Esophagus squamous epithelium (tissue), 4 donors: Measurements from ENCODE around the gene ZNF862.

Source experiments
- POLR2A ChIP-seq, 4 donors: fragments of 450-650 bp; IDR thresholded peaks; one replicate each; pipeline ENCODE4 v1.6.1; 2017; ENCODE audit warnings: antibody characterized with exemption in 4 of 4, mild to moderate bottlenecking in 4 of 4, moderate library complexity in 3 of 4
- TF ChIP-seq, protein P1 (sequence below), 6 experiments: fragments of 450-650 bp in 4 of 6; fragments of 200-600 bp in 2 of 6; sonication (generic) in 2 of 6; IDR thresholded peaks; one replicate each; pipeline ENCODE4 v1.5.1; 2016 to 2019; ENCODE audit warnings: antibody characterized with exemption in 6 of 6, mild to moderate bottlenecking in 4 of 6, moderate library complexity in 4 of 6

DNA sequence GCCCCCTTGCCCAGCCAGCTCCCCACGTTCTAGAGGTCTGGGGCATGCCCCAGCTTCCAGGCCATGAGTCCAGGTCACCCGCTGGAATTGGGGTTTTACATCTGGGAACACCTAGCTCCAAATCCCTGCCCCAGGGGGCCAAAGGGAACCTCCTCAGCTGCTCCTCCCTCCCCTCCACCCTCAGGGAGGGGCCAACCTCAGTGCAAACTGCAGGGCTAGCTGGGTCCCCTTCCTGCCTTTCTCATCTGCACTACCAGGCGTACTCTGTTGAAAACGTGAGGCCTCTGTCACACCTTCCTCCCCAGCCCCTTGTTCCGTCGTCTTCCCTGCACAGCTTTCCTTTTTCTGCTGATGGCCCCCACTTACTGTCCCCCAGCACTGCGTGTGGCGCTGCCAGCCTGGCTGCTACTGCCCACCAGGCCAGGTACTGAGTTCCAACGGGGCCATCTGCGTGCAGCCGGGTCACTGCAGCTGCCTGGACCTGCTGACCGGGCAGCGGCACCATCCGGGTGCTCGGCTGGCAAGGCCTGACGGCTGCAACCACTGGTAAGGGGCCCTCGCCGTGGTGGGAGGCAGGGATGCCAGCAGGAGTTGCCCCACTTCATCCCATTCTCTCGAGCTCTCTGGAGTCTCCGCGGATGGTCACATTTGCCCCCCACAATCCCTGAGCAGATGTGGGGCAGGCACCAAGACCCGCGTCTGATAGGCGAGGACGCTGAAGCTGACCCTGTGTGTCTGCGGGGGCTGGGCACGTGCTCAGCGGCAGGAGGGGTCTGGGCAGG is 24.7 kb upstream of the ZNF862 start:
- no peak for TF ChIP-seq POLR2A (IDR thresholded peaks at IDR 0.05)
- TF ChIP-seq, protein P1, sequence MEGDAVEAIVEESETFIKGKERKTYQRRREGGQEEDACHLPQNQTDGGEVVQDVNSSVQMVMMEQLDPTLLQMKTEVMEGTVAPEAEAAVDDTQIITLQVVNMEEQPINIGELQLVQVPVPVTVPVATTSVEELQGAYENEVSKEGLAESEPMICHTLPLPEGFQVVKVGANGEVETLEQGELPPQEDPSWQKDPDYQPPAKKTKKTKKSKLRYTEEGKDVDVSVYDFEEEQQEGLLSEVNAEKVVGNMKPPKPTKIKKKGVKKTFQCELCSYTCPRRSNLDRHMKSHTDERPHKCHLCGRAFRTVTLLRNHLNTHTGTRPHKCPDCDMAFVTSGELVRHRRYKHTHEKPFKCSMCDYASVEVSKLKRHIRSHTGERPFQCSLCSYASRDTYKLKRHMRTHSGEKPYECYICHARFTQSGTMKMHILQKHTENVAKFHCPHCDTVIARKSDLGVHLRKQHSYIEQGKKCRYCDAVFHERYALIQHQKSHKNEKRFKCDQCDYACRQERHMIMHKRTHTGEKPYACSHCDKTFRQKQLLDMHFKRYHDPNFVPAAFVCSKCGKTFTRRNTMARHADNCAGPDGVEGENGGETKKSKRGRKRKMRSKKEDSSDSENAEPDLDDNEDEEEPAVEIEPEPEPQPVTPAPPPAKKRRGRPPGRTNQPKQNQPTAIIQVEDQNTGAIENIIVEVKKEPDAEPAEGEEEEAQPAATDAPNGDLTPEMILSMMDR (IDR thresholded peaks at IDR 0.05): no peak
